ENCODE data around the gene SLC24A3. TPM values are rescaled to one million over a fixed set of nuclear protein-coding genes. Genes with fewer than 3 reads are reported as not detected.

The SLC24A3 gene
- total and polyA plus RNA-seq, 2 experiments from 2014 or later = 0.81 to 2.5 TPM

DNA sequence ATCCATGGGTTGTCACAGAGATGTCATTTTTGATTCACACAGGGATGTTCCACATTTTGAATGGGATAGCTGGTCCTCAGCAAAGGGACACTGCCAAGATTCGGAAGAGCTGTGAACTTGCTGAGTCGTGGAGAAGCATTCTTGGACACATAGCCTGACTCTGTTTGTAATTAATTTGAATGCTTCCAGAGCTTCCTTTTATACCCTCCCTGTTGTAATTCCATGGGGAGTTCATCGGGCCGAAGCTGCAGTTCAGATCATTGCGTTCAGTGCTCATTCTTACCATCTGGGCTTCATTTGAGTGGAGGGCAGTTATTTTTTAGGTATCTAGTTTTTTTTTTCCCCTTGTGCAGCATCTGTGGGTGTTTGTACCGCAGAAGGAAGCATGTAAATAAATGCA lies 126.5 kb downstream of the SLC24A3 start:
- no peaks in the 10 kb centered on the region for H3K27me3 ChIP-seq (ENCODE audit: insufficient read depth)
- no peaks in the 10 kb centered on the region for H3K4me1 Mint-ChIP-seq
- H3K79me2 ChIP-seq (replicated peaks; ENCODE audit: insufficient read depth) = no peaks in the 10 kb centered on the region
- H3K36me3 Mint-ChIP-seq (ENCODE audit: low read depth) = no peaks in the 10 kb centered on the region
- H3K4me3 Mint-ChIP-seq = no peak overlapping the region
- no peak overlapping the region for H3K4me3 ChIP-seq
- TF ChIP-seq, protein P1, sequence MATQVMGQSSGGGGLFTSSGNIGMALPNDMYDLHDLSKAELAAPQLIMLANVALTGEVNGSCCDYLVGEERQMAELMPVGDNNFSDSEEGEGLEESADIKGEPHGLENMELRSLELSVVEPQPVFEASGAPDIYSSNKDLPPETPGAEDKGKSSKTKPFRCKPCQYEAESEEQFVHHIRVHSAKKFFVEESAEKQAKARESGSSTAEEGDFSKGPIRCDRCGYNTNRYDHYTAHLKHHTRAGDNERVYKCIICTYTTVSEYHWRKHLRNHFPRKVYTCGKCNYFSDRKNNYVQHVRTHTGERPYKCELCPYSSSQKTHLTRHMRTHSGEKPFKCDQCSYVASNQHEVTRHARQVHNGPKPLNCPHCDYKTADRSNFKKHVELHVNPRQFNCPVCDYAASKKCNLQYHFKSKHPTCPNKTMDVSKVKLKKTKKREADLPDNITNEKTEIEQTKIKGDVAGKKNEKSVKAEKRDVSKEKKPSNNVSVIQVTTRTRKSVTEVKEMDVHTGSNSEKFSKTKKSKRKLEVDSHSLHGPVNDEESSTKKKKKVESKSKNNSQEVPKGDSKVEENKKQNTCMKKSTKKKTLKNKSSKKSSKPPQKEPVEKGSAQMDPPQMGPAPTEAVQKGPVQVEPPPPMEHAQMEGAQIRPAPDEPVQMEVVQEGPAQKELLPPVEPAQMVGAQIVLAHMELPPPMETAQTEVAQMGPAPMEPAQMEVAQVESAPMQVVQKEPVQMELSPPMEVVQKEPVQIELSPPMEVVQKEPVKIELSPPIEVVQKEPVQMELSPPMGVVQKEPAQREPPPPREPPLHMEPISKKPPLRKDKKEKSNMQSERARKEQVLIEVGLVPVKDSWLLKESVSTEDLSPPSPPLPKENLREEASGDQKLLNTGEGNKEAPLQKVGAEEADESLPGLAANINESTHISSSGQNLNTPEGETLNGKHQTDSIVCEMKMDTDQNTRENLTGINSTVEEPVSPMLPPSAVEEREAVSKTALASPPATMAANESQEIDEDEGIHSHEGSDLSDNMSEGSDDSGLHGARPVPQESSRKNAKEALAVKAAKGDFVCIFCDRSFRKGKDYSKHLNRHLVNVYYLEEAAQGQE (IDR thresholded peaks at IDR 0.05; ENCODE audit: unreplicated experiment) = no peak
- TF ChIP-seq EZH2 (IDR thresholded peaks at IDR 0.05; ENCODE audit: low read depth, unreplicated experiment) = no peak
- no peak for TF ChIP-seq CREB1 (CRISPR knock-in tag; IDR thresholded peaks at IDR 0.05; ENCODE audit: low read depth)
- TF ChIP-seq JUNB (IDR thresholded peaks at IDR 0.05; ENCODE audit: unreplicated experiment) = no peak
- no peak for TF ChIP-seq ZNF331 (CRISPR knock-in tag; IDR thresholded peaks at IDR 0.05; ENCODE audit: low read depth)
- TF ChIP-seq CTCF (conservative IDR thresholded peaks at IDR 0.05; ENCODE audit: low read depth in 2 of 2) = no peak
- TF ChIP-seq EZH2phosphoT487 (IDR thresholded peaks at IDR 0.05; ENCODE audit: unreplicated experiment) = no peak
- TF ChIP-seq, protein P2, sequence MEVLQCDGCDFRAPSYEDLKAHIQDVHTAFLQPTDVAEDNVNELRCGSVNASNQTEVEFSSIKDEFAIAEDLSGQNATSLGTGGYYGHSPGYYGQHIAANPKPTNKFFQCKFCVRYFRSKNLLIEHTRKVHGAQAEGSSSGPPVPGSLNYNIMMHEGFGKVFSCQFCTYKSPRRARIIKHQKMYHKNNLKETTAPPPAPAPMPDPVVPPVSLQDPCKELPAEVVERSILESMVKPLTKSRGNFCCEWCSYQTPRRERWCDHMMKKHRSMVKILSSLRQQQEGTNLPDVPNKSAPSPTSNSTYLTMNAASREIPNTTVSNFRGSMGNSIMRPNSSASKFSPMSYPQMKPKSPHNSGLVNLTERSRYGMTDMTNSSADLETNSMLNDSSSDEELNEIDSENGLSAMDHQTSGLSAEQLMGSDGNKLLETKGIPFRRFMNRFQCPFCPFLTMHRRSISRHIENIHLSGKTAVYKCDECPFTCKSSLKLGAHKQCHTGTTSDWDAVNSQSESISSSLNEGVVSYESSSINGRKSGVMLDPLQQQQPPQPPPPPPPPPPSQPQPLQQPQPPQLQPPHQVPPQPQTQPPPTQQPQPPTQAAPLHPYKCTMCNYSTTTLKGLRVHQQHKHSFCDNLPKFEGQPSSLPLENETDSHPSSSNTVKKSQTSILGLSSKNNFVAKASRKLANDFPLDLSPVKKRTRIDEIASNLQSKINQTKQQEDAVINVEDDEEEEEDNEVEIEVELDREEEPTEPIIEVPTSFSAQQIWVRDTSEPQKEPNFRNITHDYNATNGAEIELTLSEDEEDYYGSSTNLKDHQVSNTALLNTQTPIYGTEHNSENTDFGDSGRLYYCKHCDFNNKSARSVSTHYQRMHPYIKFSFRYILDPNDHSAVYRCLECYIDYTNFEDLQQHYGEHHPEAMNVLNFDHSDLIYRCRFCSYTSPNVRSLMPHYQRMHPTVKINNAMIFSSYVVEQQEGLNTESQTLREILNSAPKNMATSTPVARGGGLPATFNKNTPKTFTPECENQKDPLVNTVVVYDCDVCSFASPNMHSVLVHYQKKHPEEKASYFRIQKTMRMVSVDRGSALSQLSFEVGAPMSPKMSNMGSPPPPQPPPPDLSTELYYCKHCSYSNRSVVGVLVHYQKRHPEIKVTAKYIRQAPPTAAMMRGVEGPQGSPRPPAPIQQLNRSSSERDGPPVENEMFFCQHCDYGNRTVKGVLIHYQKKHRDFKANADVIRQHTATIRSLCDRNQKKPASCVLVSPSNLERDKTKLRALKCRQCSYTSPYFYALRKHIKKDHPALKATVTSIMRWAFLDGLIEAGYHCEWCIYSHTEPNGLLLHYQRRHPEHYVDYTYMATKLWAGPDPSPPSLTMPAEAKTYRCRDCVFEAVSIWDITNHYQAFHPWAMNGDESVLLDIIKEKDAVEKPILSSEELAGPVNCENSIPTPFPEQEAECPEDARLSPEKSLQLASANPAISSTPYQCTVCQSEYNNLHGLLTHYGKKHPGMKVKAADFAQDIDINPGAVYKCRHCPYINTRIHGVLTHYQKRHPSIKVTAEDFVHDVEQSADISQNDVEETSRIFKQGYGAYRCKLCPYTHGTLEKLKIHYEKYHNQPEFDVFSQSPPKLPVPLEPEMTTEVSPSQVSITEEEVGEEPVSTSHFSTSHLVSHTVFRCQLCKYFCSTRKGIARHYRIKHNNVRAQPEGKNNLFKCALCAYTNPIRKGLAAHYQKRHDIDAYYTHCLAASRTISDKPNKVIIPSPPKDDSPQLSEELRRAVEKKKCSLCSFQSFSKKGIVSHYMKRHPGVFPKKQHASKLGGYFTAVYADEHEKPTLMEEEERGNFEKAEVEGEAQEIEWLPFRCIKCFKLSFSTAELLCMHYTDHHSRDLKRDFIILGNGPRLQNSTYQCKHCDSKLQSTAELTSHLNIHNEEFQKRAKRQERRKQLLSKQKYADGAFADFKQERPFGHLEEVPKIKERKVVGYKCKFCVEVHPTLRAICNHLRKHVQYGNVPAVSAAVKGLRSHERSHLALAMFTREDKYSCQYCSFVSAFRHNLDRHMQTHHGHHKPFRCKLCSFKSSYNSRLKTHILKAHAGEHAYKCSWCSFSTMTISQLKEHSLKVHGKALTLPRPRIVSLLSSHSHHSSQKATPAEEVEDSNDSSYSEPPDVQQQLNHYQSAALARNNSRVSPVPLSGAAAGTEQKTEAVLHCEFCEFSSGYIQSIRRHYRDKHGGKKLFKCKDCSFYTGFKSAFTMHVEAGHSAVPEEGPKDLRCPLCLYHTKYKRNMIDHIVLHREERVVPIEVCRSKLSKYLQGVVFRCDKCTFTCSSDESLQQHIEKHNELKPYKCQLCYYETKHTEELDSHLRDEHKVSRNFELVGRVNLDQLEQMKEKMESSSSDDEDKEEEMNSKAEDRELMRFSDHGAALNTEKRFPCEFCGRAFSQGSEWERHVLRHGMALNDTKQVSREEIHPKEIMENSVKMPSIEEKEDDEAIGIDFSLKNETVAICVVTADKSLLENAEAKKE (CRISPR knock-in tag; IDR thresholded peaks at IDR 0.05) = no peak
- TF ChIP-seq STAT1 (IDR thresholded peaks at IDR 0.05; ENCODE audit: unreplicated experiment) = no peak
- no peak for TF ChIP-seq ZNF114 (CRISPR knock-in tag; IDR thresholded peaks at IDR 0.05)
- no peak for TF ChIP-seq NANOG (IDR thresholded peaks at IDR 0.05; ENCODE audit: borderline replicate concordance)
- TF ChIP-seq POLR2AphosphoS5 (IDR thresholded peaks at IDR 0.05; ENCODE audit: low read depth) = no peak
- no peak for TF ChIP-seq ETS1 (IDR thresholded peaks at IDR 0.05)
- H3K9me2 ChIP-seq (ENCODE audit: insufficient read depth) = 0 out of 2 replicates have a peak, but pooled peaks cover 7% of the 10 kb centered on the region
- H3K36me3 ChIP-seq (ENCODE audit: insufficient read depth) = no peaks in the 10 kb centered on the region
- DNase-seq (ENCODE audit: low spot score) = no peak
- no peak overlapping the region for H3K27ac Mint-ChIP-seq
- no peak for ATAC-seq
- no peaks in the 10 kb centered on the region for H3K4me1 ChIP-seq (ENCODE audit: insufficient read depth)
- H3K27me3 Mint-ChIP-seq (ENCODE audit: insufficient read depth, low read depth, poor library complexity) = peaks cover 3% of the 10 kb centered on the region
- no peaks in the 10 kb centered on the region for H3K9me3 Mint-ChIP-seq
- no peaks in the 10 kb centered on the region for H4K20me1 ChIP-seq (replicated peaks; ENCODE audit: insufficient read depth)
- no peak overlapping the region for H3K4me2 ChIP-seq
- H2AFZ ChIP-seq = no peak overlapping the region
- no peaks in the 10 kb centered on the region for H3F3A ChIP-seq (replicated peaks; ENCODE audit: low read depth)
- no peak overlapping the region for H3K27ac ChIP-seq (ENCODE audit: low read depth)
